ENCODE results near the gene LAMA3. TPM values are rescaled to one million over a fixed set of nuclear protein-coding genes. Genes with fewer than 3 reads are reported as not detected.

The LAMA3 gene
- total RNA-seq, 1 experiment from 2014 or later: 5.6 TPM

DNA sequence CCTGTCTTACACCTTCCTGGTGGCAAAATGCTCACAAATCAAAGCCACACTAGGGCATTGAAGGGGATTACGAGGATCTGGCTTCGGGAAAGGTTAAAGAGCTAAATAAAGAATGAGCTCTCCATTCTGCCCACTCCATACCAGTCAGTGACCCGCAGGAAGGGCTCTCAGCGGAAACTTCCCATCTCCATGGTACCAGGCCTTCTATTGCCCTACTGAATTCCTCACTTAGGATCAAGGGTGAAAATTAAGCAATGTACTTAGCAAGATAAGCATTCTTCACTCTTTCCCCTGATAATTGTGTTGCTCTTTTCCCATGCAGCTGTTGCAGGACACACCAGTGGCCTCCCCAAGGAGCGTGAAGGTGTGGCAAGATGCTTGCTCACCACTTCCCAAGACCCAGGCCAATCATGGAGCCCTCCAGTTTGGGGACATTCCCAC, 249.7 kb downstream of the LAMA3 start:
- RAD21 ChIA-PET (ENCODE audit: low non-redundant PET in 1 of 2, low total read pairs in 2 of 2, uncharacterized antibody in 2 of 2, unreplicated experiment in 2 of 2): no interaction called here
- H3K79me2 ChIP-seq (ENCODE audit: insufficient read depth, low read length): no peaks in the 10 kb centered on the region
- H3K9me3 ChIP-seq (ENCODE audit: control insufficient read depth in 1 of 2, insufficient read depth in 1 of 2, low read depth in 1 of 2, low read length in 2 of 2): no peaks in the 10 kb centered on the region
- no peak overlapping the region for H3K4me2 ChIP-seq (ENCODE audit: low read length)
- intact Hi-C loops (cut with micrococcal nuclease): no loop called here
- no peak overlapping the region for H3K4me3 ChIP-seq (replicated peaks in 1 of 2; ENCODE audit: low read depth in 1 of 2, low read length in 2 of 2)
- CTCF ChIA-PET: no interaction called here
- H3K27me3 ChIP-seq (ENCODE audit: insufficient read depth, low read length): no peaks in the 10 kb centered on the region
- H3K9me2 ChIP-seq (ENCODE audit: insufficient read depth): no peaks in the 10 kb centered on the region
- TF ChIP-seq YY1 (IDR thresholded peaks at IDR 0.05; ENCODE audit: extremely low read depth, insufficient replicate concordance, low read depth, low read length) (no peak), ELF1 (IDR thresholded peaks at IDR 0.05; ENCODE audit: borderline replicate concordance, low read depth) (no peak), JUND (IDR thresholded peaks at IDR 0.05) (no peak), POLR2AphosphoS5 (IDR thresholded peaks at IDR 0.05; ENCODE audit: low read depth, low read length) (no peak), SP1 (IDR thresholded peaks at IDR 0.05; ENCODE audit: low read depth) (no peak), RAD21 (IDR thresholded peaks at IDR 0.05; ENCODE audit: low read depth) (no peak), ZFX (IDR thresholded peaks at IDR 0.05) (no peak), EGR1 (IDR thresholded peaks at IDR 0.05; ENCODE audit: low read depth) (no peak), TCF7L2 (IDR thresholded peaks at IDR 0.05; ENCODE audit: borderline replicate concordance, extremely low read depth, insufficient read depth, insufficient read length) (no peak), EZH2phosphoT487 (IDR thresholded peaks at IDR 0.05; ENCODE audit: borderline replicate concordance) (no peak), EZH2 (IDR thresholded peaks at IDR 0.05) (no peak), CEBPB (IDR thresholded peaks at IDR 0.05; ENCODE audit: low read depth) (no peak), SIN3A (IDR thresholded peaks at IDR 0.05; ENCODE audit: low read depth) (no peak), ZNF274 (IDR thresholded peaks at IDR 0.05; ENCODE audit: low read depth, low read length) (no peak), SRF (IDR thresholded peaks at IDR 0.05; ENCODE audit: low read depth) (no peak), FOSL1 (IDR thresholded peaks at IDR 0.05; ENCODE audit: low read depth) (no peak), POLR2A (IDR thresholded peaks at IDR 0.05; ENCODE audit: borderline replicate concordance, extremely low read depth, insufficient read depth, insufficient read length) (no peak)
- TF ChIP-seq, protein P1, sequence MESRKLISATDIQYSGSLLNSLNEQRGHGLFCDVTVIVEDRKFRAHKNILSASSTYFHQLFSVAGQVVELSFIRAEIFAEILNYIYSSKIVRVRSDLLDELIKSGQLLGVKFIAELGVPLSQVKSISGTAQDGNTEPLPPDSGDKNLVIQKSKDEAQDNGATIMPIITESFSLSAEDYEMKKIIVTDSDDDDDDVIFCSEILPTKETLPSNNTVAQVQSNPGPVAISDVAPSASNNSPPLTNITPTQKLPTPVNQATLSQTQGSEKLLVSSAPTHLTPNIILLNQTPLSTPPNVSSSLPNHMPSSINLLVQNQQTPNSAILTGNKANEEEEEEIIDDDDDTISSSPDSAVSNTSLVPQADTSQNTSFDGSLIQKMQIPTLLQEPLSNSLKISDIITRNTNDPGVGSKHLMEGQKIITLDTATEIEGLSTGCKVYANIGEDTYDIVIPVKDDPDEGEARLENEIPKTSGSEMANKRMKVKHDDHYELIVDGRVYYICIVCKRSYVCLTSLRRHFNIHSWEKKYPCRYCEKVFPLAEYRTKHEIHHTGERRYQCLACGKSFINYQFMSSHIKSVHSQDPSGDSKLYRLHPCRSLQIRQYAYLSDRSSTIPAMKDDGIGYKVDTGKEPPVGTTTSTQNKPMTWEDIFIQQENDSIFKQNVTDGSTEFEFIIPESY (IDR thresholded peaks at IDR 0.05; ENCODE audit: extremely low read depth, insufficient replicate concordance, low read length): no peak
- TF ChIP-seq, protein P2, sequence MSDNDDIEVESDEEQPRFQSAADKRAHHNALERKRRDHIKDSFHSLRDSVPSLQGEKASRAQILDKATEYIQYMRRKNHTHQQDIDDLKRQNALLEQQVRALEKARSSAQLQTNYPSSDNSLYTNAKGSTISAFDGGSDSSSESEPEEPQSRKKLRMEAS (IDR thresholded peaks at IDR 0.05): no peak
- TF ChIP-seq, protein P3, sequence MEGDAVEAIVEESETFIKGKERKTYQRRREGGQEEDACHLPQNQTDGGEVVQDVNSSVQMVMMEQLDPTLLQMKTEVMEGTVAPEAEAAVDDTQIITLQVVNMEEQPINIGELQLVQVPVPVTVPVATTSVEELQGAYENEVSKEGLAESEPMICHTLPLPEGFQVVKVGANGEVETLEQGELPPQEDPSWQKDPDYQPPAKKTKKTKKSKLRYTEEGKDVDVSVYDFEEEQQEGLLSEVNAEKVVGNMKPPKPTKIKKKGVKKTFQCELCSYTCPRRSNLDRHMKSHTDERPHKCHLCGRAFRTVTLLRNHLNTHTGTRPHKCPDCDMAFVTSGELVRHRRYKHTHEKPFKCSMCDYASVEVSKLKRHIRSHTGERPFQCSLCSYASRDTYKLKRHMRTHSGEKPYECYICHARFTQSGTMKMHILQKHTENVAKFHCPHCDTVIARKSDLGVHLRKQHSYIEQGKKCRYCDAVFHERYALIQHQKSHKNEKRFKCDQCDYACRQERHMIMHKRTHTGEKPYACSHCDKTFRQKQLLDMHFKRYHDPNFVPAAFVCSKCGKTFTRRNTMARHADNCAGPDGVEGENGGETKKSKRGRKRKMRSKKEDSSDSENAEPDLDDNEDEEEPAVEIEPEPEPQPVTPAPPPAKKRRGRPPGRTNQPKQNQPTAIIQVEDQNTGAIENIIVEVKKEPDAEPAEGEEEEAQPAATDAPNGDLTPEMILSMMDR (IDR thresholded peaks at IDR 0.05 in 2 of 3, conservative IDR thresholded peaks at IDR 0.05 in 1 of 3; ENCODE audit: borderline replicate concordance in 1 of 3, insufficient read depth in 1 of 3, low read depth in 2 of 3, low read length in 2 of 3): no peak
- no peak overlapping the region for H3K9ac ChIP-seq (ENCODE audit: low read length)
- H4K20me1 ChIP-seq (ENCODE audit: insufficient read depth): no peaks in the 10 kb centered on the region
- no peaks in the 10 kb centered on the region for H3K36me3 ChIP-seq (ENCODE audit: control insufficient read depth in 1 of 2, insufficient read depth in 2 of 2, low read length in 2 of 2)
- no TSS peak for BruUV-seq (replicated peaks)
- H3K27ac ChIP-seq (ENCODE audit: low read depth, low read length): no peak overlapping the region
- ATAC-seq (no peak), DNase-seq (ENCODE audit: low read depth, low spot score) (no peak)
- no peak overlapping the region for H2AFZ ChIP-seq (ENCODE audit: low read depth, low read length, poor library complexity, severe bottlenecking)
- H3K4me1 ChIP-seq (ENCODE audit: control insufficient read depth in 1 of 2, insufficient read depth in 2 of 2, low read length in 2 of 2): no peaks in the 10 kb centered on the region
- POLR2A ChIA-PET: no interaction called here

Data from HCT116 (cell line).